Measurements from ENCODE around the gene SP3. TPM values are rescaled to one million over a fixed set of nuclear protein-coding genes. Genes with fewer than 3 reads are reported as not detected.

Gene SP3
- total RNA-seq, 3 donors from 2014 or later, result 104 to 174 (median 134) TPM

DNA sequence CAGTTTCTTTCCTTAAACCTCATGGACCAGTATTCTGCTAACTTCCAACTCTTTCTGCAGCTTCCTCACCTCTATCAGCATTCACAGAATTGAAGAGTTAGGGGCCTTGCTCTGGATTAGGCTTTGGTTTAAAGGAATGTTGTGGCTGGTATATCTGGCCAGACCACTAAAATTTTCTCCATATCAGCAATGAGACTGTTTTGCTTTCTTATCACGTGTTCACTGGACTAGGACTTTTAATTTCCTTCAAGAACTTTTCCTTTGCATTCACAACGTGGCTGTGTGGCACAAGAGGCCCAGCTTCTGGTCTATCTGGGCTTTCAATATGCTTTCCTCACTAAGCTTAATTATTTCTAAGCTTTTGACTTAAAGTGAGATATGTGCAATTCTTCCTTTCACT is 33.4 kb downstream of the SP3 start:
- no peak for DNase-seq (ENCODE audit: low spot score in 2 of 2)
- intact Hi-C loops (cut with DNase I; ENCODE audit: low total_unique reads), result no loop called here
- no peaks in the 10 kb centered on the region for H3K9me3 ChIP-seq
- TF ChIP-seq POLR2A (IDR thresholded peaks at IDR 0.05), result no peak
- TF ChIP-seq, protein P1, sequence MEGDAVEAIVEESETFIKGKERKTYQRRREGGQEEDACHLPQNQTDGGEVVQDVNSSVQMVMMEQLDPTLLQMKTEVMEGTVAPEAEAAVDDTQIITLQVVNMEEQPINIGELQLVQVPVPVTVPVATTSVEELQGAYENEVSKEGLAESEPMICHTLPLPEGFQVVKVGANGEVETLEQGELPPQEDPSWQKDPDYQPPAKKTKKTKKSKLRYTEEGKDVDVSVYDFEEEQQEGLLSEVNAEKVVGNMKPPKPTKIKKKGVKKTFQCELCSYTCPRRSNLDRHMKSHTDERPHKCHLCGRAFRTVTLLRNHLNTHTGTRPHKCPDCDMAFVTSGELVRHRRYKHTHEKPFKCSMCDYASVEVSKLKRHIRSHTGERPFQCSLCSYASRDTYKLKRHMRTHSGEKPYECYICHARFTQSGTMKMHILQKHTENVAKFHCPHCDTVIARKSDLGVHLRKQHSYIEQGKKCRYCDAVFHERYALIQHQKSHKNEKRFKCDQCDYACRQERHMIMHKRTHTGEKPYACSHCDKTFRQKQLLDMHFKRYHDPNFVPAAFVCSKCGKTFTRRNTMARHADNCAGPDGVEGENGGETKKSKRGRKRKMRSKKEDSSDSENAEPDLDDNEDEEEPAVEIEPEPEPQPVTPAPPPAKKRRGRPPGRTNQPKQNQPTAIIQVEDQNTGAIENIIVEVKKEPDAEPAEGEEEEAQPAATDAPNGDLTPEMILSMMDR (IDR thresholded peaks at IDR 0.05), result no peak
- no peaks in the 10 kb centered on the region for H3K36me3 ChIP-seq
- no peak overlapping the region for H3K4me3 ChIP-seq
- H3K4me1 ChIP-seq, result peaks cover 0 to 5% of the 10 kb centered on the region in 2 donors
- no peak overlapping the region for H3K27ac ChIP-seq
- no peaks in the 10 kb centered on the region for H3K27me3 ChIP-seq

DNA sequence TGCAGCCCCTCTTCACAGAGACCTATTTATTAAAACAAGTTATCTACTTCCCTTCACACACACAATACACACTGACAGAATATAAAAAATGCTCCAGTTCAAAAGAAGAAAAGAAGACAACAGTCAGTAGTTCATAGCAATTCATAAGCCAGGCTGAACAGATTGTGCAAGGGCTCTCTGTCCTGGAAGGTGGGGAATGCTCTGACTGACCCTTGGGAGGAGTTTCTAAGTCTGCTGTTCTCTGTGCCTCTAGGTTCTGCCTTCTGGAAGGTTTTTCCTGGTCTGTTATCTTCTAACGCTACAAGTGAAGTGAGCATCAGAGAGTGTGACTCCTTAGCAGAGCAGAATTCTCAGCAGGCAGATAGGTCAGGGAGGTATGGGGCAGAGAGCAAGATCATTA is 35.7 kb downstream of the SP3 start:
- intact Hi-C loops (cut with DNase I; ENCODE audit: low total_unique reads), result no loop called here
- TF ChIP-seq, protein P1 (IDR thresholded peaks at IDR 0.05), result no peak
- TF ChIP-seq POLR2A (IDR thresholded peaks at IDR 0.05), result no peak
- no peak for TF ChIP-seq POLR2AphosphoS5 (IDR thresholded peaks at IDR 0.05)
- no peaks in the 10 kb centered on the region for H3K4me1 ChIP-seq
- no peaks in the 10 kb centered on the region for H3K36me3 ChIP-seq
- DNase-seq (ENCODE audit: low spot score in 2 of 2), result no peak
- no peak overlapping the region for H3K27ac ChIP-seq
- H3K4me3 ChIP-seq, result no peak overlapping the region
- H3K9me3 ChIP-seq, result no peaks in the 10 kb centered on the region
- no peaks in the 10 kb centered on the region for H3K27me3 ChIP-seq

DNA sequence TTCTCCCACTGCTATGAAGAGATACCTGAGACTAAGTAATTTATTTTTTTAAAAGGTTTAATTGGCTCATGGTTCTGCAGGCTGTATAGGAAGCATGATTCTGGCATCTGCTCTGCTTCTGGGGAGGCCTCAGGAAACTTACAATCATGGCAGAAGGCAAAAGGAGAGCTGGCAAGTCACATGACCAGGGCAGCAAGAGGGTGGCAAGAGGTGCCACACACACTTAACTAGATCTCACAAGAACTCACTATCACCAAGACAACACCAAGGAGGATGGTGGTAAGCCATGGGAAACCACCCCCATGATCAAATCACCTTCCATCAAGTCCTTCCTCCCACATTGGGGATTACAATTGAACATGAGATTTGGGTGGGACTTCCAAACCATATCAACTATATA is 38.3 kb downstream of the SP3 start:
- no peak for DNase-seq (ENCODE audit: low spot score in 2 of 2)
- H3K36me3 ChIP-seq, result no peaks in the 10 kb centered on the region
- no peak overlapping the region for H3K27ac ChIP-seq
- H3K4me1 ChIP-seq, result no peaks in the 10 kb centered on the region
- TF ChIP-seq POLR2AphosphoS5 (IDR thresholded peaks at IDR 0.05) (no peak), POLR2A (IDR thresholded peaks at IDR 0.05) (no peak)
- TF ChIP-seq, protein P1 (IDR thresholded peaks at IDR 0.05), result no peak
- no peak overlapping the region for H3K4me3 ChIP-seq
- no peaks in the 10 kb centered on the region for H3K9me3 ChIP-seq
- intact Hi-C loops (cut with DNase I; ENCODE audit: low total_unique reads), result no loop called here
- H3K27me3 ChIP-seq, result no peaks in the 10 kb centered on the region

DNA sequence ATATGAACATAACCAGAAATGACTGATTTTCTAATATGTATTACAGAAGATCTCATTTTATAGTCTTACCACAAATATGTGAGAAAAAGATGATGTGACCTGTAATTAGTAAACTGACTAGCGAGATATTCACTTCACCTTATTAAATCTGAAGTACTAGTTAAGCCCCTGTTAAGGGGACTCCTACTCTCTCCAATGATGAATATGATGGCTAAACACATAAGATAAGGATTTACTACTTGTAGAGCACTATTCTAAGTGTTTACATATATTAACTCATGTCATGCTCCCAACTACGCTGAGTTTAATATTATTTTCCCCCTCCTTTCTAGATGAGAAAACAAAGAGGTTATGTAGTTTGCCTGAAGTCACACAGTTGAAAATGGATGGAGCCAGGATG is 40.9 kb downstream of the SP3 start:
- no peaks in the 10 kb centered on the region for H3K9me3 ChIP-seq
- no peak overlapping the region for H3K4me3 ChIP-seq
- H3K27ac ChIP-seq, result no peak overlapping the region
- no peaks in the 10 kb centered on the region for H3K27me3 ChIP-seq
- intact Hi-C loops (cut with DNase I; ENCODE audit: low total_unique reads), result no loop called here
- DNase-seq (ENCODE audit: low spot score in 2 of 2), result no peak
- no peaks in the 10 kb centered on the region for H3K36me3 ChIP-seq
- H3K4me1 ChIP-seq, result no peaks in the 10 kb centered on the region
- no peak for TF ChIP-seq POLR2AphosphoS5 (IDR thresholded peaks at IDR 0.05)
- no peak for TF ChIP-seq POLR2A (IDR thresholded peaks at IDR 0.05)
- TF ChIP-seq, protein P1 (IDR thresholded peaks at IDR 0.05), result no peak

DNA sequence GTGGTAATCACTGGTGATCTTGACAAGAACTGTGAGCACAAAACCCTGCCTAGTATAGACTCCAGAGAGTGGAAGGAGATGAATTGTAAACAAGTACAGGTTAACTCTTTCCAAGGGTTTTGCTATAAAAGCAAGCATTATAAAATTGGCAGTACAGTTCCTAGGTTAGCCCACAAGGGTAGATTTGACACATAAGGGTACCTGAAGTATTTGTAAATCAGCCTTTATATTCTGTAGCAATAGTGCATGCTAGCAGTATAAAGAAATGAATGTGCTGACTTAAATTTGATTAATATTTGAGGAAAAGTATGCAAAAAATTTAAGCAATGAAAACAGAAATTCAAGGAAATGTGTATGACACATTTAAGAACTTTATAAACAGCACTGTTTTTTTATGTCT is 42.4 kb downstream of the SP3 start:
- Histone ChIP-seq H3K36me3 (no peaks in the 10 kb centered on the region), H3K4me3 (no peak overlapping the region), H3K4me1 (no peaks in the 10 kb centered on the region), H3K27ac (peak overlapping the region in 1 of 2 donors; percentile 30), H3K9me3 (no peaks in the 10 kb centered on the region), H3K27me3 (no peaks in the 10 kb centered on the region)
- no peak for DNase-seq (ENCODE audit: low spot score in 2 of 2)
- intact Hi-C loops (cut with DNase I; ENCODE audit: low total_unique reads), result no loop called here
- TF ChIP-seq POLR2AphosphoS5 (IDR thresholded peaks at IDR 0.05), result no peak
- TF ChIP-seq, protein P1 (IDR thresholded peaks at IDR 0.05), result no peak
- TF ChIP-seq POLR2A (IDR thresholded peaks at IDR 0.05), result no peak
